ENCODE data around the gene NFATC2. TPM values are rescaled to one million over a fixed set of nuclear protein-coding genes. Genes with fewer than 3 reads are reported as not detected.

NFATC2 gene
- total and polyA plus RNA-seq, 2 of the 4 experiments (the other 2 are of a cell fraction), result 0.18 to 0.38 TPM

- Histone ChIP-seq H3K18ac (ENCODE audit: low read depth, low read length) (no peak overlapping the region), H3K9me1 (ENCODE audit: insufficient read depth, low read length) (peaks cover 17% of the 10 kb centered on the region; the same call in 1 of the 2 replicates), H3K4me1 (ENCODE audit: control insufficient read depth, insufficient read depth, low read length) (peaks cover 3% of the 10 kb centered on the region), H3K9ac (ENCODE audit: low read depth, low read length) (no peak overlapping the region), H4K5ac (ENCODE audit: low read depth, low read length) (no peak overlapping the region), H3K56ac (ENCODE audit: extremely low read depth, insufficient read depth, low read length) (no peak overlapping the region), H3K9me3 (ENCODE audit: control insufficient read depth, insufficient read depth, low read length) (no peaks in the 10 kb centered on the region), H3K4me3 (ENCODE audit: insufficient read depth, low read depth, low read length) (no peak overlapping the region), H4K91ac (ENCODE audit: insufficient read depth, low read depth, low read length) (no peak overlapping the region), H2BK15ac (ENCODE audit: low read depth, low read length) (no peak overlapping the region), H3K36me3 (ENCODE audit: control insufficient read depth, insufficient read depth, low read length) (no peaks in the 10 kb centered on the region), H4K8ac (ENCODE audit: low read depth in 2 of 2, low read length in 2 of 2) (no peak overlapping the region), H2BK120ac (ENCODE audit: low read depth, low read length) (no peak overlapping the region), H2BK20ac (ENCODE audit: low read depth, low read length) (no peak overlapping the region), H2AK5ac (ENCODE audit: low read depth, low read length) (no peak overlapping the region), H2AFZ (replicated peaks; ENCODE audit: low read length, poor library complexity) (no peak overlapping the region), H3K23ac (ENCODE audit: low read depth, low read length) (no peak overlapping the region), H3K27ac (ENCODE audit: insufficient read depth, low read length) (no peak overlapping the region), H3K4me2 (ENCODE audit: low read depth, low read length) (no peak overlapping the region), H2AK9ac (replicated peaks; ENCODE audit: low read depth, low read length, poor library complexity) (no peak overlapping the region), H4K20me1 (ENCODE audit: insufficient read depth, low read length) (no peaks in the 10 kb centered on the region), H3K27me3 (ENCODE audit: control insufficient read depth, insufficient read depth, low read length) (no peaks in the 10 kb centered on the region), H3K14ac (replicated peaks; ENCODE audit: low read depth, low read length) (no peak overlapping the region), H3K79me1 (ENCODE audit: low read depth in 1 of 2, low read length in 2 of 2) (no peaks in the 10 kb centered on the region), H2BK5ac (ENCODE audit: low read depth, low read length, poor library complexity, severe bottlenecking) (no peak overlapping the region), H3K4ac (ENCODE audit: low read depth, low read length) (no peak overlapping the region)
- WGBS, 2 experiments (ENCODE audit: extremely low coverage in 2 of 2, insufficient read length in 1 of 2), result no CpG with 5 or more reads among the region's 4 CpGs
- ATAC-seq (ENCODE audit: low read depth) (no peak), DNase-seq (no peak)
- ChIA-PET CTCF (interaction anchor here (0.7 kb wide), 1 partner anchor 193 kb away, joined by 3 read pairs; no protein-coding TSS in a partner anchor), POLR2A (ENCODE audit: unreplicated experiment) (no interaction called here)
- dilution Hi-C loops (cut with HindIII; ENCODE audit: low sequenced_read_pairs, unreplicated experiment) (loop anchor here (25.0 kb wide), 1 partner anchor 186 kb away; no protein-coding TSS in a partner anchor), in situ Hi-C loops (cut with MboI; ENCODE audit: low sequenced_read_pairs) (no loop called here), intact Hi-C loops (cut with micrococcal nuclease) (loop anchor here (5.0 kb wide), 1 partner anchor 481 kb away; no protein-coding TSS in a partner anchor)
- no peak for TF ChIP-seq NFE2L2 (IDR thresholded peaks at IDR 0.05; ENCODE audit: low read depth, low read length)
- no peak for TF ChIP-seq USF2 (IDR thresholded peaks at IDR 0.05; ENCODE audit: low read depth, low read length)
- TF ChIP-seq RCOR1 (IDR thresholded peaks at IDR 0.05; ENCODE audit: insufficient replicate concordance, low read length), result no peak
- TF ChIP-seq CEBPB (IDR thresholded peaks at IDR 0.05; ENCODE audit: low read depth, low read length), result no peak
- TF ChIP-seq RFX5 (IDR thresholded peaks at IDR 0.05; ENCODE audit: low read depth, low read length), result no peak
- no peak for TF ChIP-seq FOS (IDR thresholded peaks at IDR 0.05; ENCODE audit: low read depth, low read length)
- no peak for TF ChIP-seq POLR2A (IDR thresholded peaks at IDR 0.05; ENCODE audit: low read depth, low read length)
- no peak for TF ChIP-seq MAZ (IDR thresholded peaks at IDR 0.05; ENCODE audit: borderline replicate concordance, low read depth, low read length)
- TF ChIP-seq SMC3 (IDR thresholded peaks at IDR 0.05; ENCODE audit: low read depth, low read length), result no peak
- no peak for TF ChIP-seq MXI1 (IDR thresholded peaks at IDR 0.05; ENCODE audit: borderline replicate concordance, low read depth, low read length)
- no TSS peak for BruUV-seq (replicated peaks)
These were observed 141.0 kb downstream of the NFATC2 start for GRCh38 chr20:51401496-51401895.

Data from IMR-90 (cell line).